Measurements from ENCODE around the gene EPC1.

Gene EPC1

DNA sequence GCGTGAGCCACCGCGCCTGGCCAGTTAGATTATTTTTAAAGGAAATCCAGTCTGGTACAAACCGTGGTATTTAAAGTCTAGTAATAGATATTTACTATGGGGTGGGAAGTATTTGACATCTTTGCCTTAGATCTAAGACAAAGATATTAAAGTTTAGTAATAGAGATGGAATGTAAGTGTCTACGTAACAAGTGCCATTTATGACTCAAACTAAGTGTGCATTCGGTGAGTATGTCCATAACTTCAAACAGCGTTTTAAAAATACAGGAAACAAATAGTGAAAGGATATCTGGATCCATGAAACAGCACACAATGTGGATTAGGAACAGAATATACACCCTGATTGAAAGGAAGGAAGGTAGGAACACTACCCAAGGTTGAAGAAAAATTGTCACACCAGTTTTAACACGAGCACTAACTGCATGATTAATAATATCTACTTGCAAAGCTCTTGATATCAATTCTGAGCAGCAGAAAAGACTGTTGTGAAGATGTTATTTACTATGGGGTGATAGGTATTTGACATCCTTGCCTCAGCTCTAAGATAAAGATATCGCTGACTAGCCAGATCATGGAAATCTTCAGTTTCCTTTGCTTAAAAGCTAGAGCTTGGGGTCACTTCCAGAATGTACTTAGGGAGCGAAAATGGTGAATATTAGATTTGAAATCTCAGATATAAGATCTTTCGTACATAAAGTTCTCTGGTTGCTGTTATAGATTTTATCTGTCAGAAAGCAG lies 48.7 kb downstream of the EPC1 start:
- Histone ChIP-seq H3K4me2 (ENCODE audit: low read length) (no peak overlapping the region), H3K36me3 (ENCODE audit: insufficient read depth, low read length) (peaks cover 39% of the 10 kb centered on the region), H4K20me1 (ENCODE audit: insufficient read depth, low read length) (no peaks in the 10 kb centered on the region), H3K27me3 (ENCODE audit: insufficient read depth, low read length) (no peaks in the 10 kb centered on the region), H3K9me2 (ENCODE audit: low read depth, low read length) (no peaks in the 10 kb centered on the region), H3K4me3 (ENCODE audit: low read depth, low read length, poor library complexity, severe bottlenecking) (no peak overlapping the region), H3K9me3 (ENCODE audit: low read length) (no peaks in the 10 kb centered on the region), H2AFZ (ENCODE audit: low read length) (no peak overlapping the region), H3F3A (ENCODE audit: insufficient read depth, low read length) (no peaks in the 10 kb centered on the region), H3K27ac (ENCODE audit: low read depth, low read length, poor library complexity, severe bottlenecking) (no peak overlapping the region), H3K9ac (ENCODE audit: low read length) (no peak overlapping the region), H3K79me2 (ENCODE audit: insufficient read depth, low read length) (peaks cover 48% of the 10 kb centered on the region), H3K4me1 (ENCODE audit: insufficient read depth, low read length, severe bottlenecking) (no peaks in the 10 kb centered on the region)
- TF ChIP-seq EZH2 (IDR thresholded peaks at IDR 0.05; ENCODE audit: borderline replicate concordance, low read length) = no peak
- TF ChIP-seq, protein P1, sequence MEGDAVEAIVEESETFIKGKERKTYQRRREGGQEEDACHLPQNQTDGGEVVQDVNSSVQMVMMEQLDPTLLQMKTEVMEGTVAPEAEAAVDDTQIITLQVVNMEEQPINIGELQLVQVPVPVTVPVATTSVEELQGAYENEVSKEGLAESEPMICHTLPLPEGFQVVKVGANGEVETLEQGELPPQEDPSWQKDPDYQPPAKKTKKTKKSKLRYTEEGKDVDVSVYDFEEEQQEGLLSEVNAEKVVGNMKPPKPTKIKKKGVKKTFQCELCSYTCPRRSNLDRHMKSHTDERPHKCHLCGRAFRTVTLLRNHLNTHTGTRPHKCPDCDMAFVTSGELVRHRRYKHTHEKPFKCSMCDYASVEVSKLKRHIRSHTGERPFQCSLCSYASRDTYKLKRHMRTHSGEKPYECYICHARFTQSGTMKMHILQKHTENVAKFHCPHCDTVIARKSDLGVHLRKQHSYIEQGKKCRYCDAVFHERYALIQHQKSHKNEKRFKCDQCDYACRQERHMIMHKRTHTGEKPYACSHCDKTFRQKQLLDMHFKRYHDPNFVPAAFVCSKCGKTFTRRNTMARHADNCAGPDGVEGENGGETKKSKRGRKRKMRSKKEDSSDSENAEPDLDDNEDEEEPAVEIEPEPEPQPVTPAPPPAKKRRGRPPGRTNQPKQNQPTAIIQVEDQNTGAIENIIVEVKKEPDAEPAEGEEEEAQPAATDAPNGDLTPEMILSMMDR (IDR thresholded peaks at IDR 0.05; ENCODE audit: low read length) = no peak

DNA sequence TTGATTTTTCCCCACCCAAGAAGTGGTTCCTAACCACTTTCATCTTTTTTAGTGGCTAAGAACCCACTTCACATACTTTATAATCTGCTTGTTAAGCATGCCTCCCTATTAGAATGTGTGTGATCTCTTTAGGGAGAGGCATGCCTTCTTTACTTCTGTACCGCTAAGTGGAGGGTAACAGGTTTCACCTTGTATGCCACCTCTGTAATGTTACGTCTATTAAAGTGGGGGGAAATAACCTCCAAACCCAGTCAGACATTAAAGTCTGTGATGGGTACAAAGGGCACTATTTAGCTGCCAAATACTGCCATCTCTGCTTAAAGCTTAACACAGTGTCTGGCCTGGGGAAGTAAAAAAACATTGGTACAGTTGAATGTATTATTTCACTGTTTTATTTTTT lies 51.9 kb downstream of the EPC1 start:
- Histone ChIP-seq H3K27ac (ENCODE audit: low read depth, low read length, poor library complexity, severe bottlenecking) (no peak overlapping the region), H3K79me2 (ENCODE audit: insufficient read depth, low read length) (peaks cover 31% of the 10 kb centered on the region), H2AFZ (ENCODE audit: low read length) (no peak overlapping the region), H3K9me3 (ENCODE audit: low read length) (no peaks in the 10 kb centered on the region), H3K27me3 (ENCODE audit: insufficient read depth, low read length) (no peaks in the 10 kb centered on the region), H3K4me1 (ENCODE audit: insufficient read depth, low read length, severe bottlenecking) (no peaks in the 10 kb centered on the region), H3K4me2 (ENCODE audit: low read length) (no peak overlapping the region), H3K9me2 (ENCODE audit: low read depth, low read length) (no peaks in the 10 kb centered on the region), H3K4me3 (ENCODE audit: low read depth, low read length, poor library complexity, severe bottlenecking) (no peak overlapping the region), H3F3A (ENCODE audit: insufficient read depth, low read length) (no peaks in the 10 kb centered on the region), H3K36me3 (ENCODE audit: insufficient read depth, low read length) (peaks cover 47% of the 10 kb centered on the region), H3K9ac (ENCODE audit: low read length) (no peak overlapping the region), H4K20me1 (ENCODE audit: insufficient read depth, low read length) (no peaks in the 10 kb centered on the region)
- TF ChIP-seq EZH2 (IDR thresholded peaks at IDR 0.05; ENCODE audit: borderline replicate concordance, low read length) = no peak
- TF ChIP-seq, protein P1 (IDR thresholded peaks at IDR 0.05; ENCODE audit: low read length) = no peak

DNA sequence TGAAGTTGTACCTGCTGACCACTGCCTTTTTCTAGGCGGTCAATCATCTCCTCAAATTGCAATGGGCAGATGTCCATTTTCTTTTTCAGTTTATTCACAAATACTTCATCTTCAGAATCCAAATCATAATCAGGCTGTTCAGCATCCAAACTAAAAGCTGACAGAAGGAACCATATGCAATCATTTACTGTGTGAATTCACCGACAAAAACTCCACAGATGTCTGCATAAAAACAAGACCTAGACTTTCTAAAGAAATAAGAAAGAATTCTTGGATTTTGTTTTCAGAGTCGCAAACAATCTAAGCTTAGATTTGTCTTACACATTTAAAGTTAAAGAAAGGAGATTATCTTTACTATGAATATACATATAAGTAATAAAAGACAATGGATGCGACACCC lies 53.4 kb downstream of the EPC1 start:
- Histone ChIP-seq H3K27ac (ENCODE audit: low read depth, low read length, poor library complexity, severe bottlenecking) (no peak overlapping the region), H3K9me2 (ENCODE audit: low read depth, low read length) (no peaks in the 10 kb centered on the region), H3K9me3 (ENCODE audit: low read length) (no peaks in the 10 kb centered on the region), H3K9ac (ENCODE audit: low read length) (no peak overlapping the region), H3K4me3 (ENCODE audit: low read depth, low read length, poor library complexity, severe bottlenecking) (no peak overlapping the region), H3K27me3 (ENCODE audit: insufficient read depth, low read length) (no peaks in the 10 kb centered on the region), H3K79me2 (ENCODE audit: insufficient read depth, low read length) (peaks cover 22% of the 10 kb centered on the region), H3K36me3 (ENCODE audit: insufficient read depth, low read length) (peaks cover 56% of the 10 kb centered on the region), H3K4me1 (ENCODE audit: insufficient read depth, low read length, severe bottlenecking) (no peaks in the 10 kb centered on the region), H2AFZ (ENCODE audit: low read length) (no peak overlapping the region), H3K4me2 (ENCODE audit: low read length) (no peak overlapping the region), H3F3A (ENCODE audit: insufficient read depth, low read length) (no peaks in the 10 kb centered on the region), H4K20me1 (ENCODE audit: insufficient read depth, low read length) (no peaks in the 10 kb centered on the region)
- TF ChIP-seq EZH2 (IDR thresholded peaks at IDR 0.05; ENCODE audit: borderline replicate concordance, low read length) = no peak
- TF ChIP-seq, protein P1 (IDR thresholded peaks at IDR 0.05; ENCODE audit: low read length) = no peak
